Osteocyte (in vitro differentiated cells): ENCODE measurements around the gene PIP4K2A. TPM values are rescaled to one million over a fixed set of nuclear protein-coding genes. Genes with fewer than 3 reads are reported as not detected.
"Not testable (repeated sequence)": the region's sequence is repeated elsewhere in the genome, so short reads cannot be mapped to it uniquely, and the experiment has no call there.

ENCODE experiments used
- DNase-seq: peaks from one replicate; pipeline ENCODE4 v3.0.0; 2021; ENCODE audit warnings: mixed read lengths; ENCODE audit not compliant: unreplicated experiment; ENCODE audit errors: extremely low spot score
- H3K27ac Mint-ChIP-seq: one replicate; pipeline ENCODE4 v1.8.0; 2021; ENCODE audit warnings: mild to moderate bottlenecking, mixed read lengths; ENCODE audit not compliant: unreplicated experiment
- H3K27me3 Mint-ChIP-seq: one replicate; pipeline ENCODE4 v1.8.0; 2021; ENCODE audit warnings: mixed read lengths; ENCODE audit not compliant: unreplicated experiment
- H3K36me3 Mint-ChIP-seq: one replicate; pipeline ENCODE4 v1.8.0; 2021; ENCODE audit warnings: mixed read lengths; ENCODE audit not compliant: unreplicated experiment
- H3K4me1 Mint-ChIP-seq: one replicate; pipeline ENCODE4 v1.8.0; 2021; ENCODE audit warnings: mixed read lengths; ENCODE audit not compliant: unreplicated experiment
- H3K4me3 Mint-ChIP-seq: one replicate; pipeline ENCODE4 v1.8.0; 2021; ENCODE audit warnings: mild to moderate bottlenecking, moderate library complexity, mixed read lengths; ENCODE audit not compliant: unreplicated experiment
- H3K9me3 Mint-ChIP-seq: one replicate; pipeline ENCODE4 v1.8.0; 2021; ENCODE audit warnings: mixed read lengths; ENCODE audit not compliant: unreplicated experiment
- CTCF ChIP-seq: fragments of 200-600 bp; sonication (generic); IDR thresholded peaks from 2 replicates; pipeline ENCODE4 v1.5.0; 2021; ENCODE audit warnings: antibody characterized with exemption, mild to moderate bottlenecking, moderate library complexity
- total RNA-seq: library from RNA; stranded (reverse); gene quantifications from 2 replicates; pipeline ENCODE4 v1.2.1, GENCODE V29; 2021

Gene PIP4K2A
- total RNA-seq, 1 donor from 2014 or later, result 41.1 TPM

GRCh38 chr10:22720667-22721066 lies 6.3 kb upstream of the PIP4K2A start:
- no peaks in the 10 kb centered on the region for H3K36me3 Mint-ChIP-seq
- H3K4me3 Mint-ChIP-seq, result no peak overlapping the region
- H3K4me1 Mint-ChIP-seq, result no peaks in the 10 kb centered on the region
- peaks cover 7% of the 10 kb centered on the region for H3K27me3 Mint-ChIP-seq
- no peaks in the 10 kb centered on the region for H3K9me3 Mint-ChIP-seq
- no peak overlapping the region for H3K27ac Mint-ChIP-seq
- DNase-seq, result no peak
- no peak for TF ChIP-seq CTCF

- TF ChIP-seq CTCF, result no peak
- Mint-ChIP-seq H3K36me3 (no peaks in the 10 kb centered on the region), H3K27me3 (peaks cover 6% of the 10 kb centered on the region), H3K27ac (no peak overlapping the region), H3K4me1 (no peaks in the 10 kb centered on the region), H3K9me3 (no peaks in the 10 kb centered on the region), H3K4me3 (no peak overlapping the region)
- no peak for DNase-seq
Observed at GRCh38 chr10:22719406-22720042, 5.1 kb upstream of the PIP4K2A start.

GRCh38 chr10:22718659-22719058 lies 4.3 kb upstream of the PIP4K2A start:
- DNase-seq, H3K27me3 Mint-ChIP-seq, H3K9me3 Mint-ChIP-seq, H3K27ac Mint-ChIP-seq, H3K4me3 Mint-ChIP-seq, H3K36me3 Mint-ChIP-seq, H3K4me1 Mint-ChIP-seq: not testable (repeated sequence)

GRCh38 chr10:22717728-22718127 lies 3.4 kb upstream of the PIP4K2A start:
- Mint-ChIP-seq H3K4me1 (peaks cover under 1% of the 10 kb centered on the region), H3K4me3 (no peak overlapping the region), H3K27me3 (peaks cover 2% of the 10 kb centered on the region), H3K36me3 (no peaks in the 10 kb centered on the region), H3K27ac (no peak overlapping the region), H3K9me3 (no peaks in the 10 kb centered on the region)
- no peak for DNase-seq
- TF ChIP-seq CTCF, result no peak

- no peak overlapping the region for H3K4me3 Mint-ChIP-seq
Observed at GRCh38 chr10:22716943-22717342, 2.6 kb upstream of the PIP4K2A start.

More at GRCh38 chr10:22716943-22717342, 2.6 kb upstream of the PIP4K2A start:
- H3K4me1 Mint-ChIP-seq, result peaks cover 7% of the 10 kb centered on the region
- no peak for TF ChIP-seq CTCF
- no peak for DNase-seq
- no peak overlapping the region for H3K27ac Mint-ChIP-seq
- no peaks in the 10 kb centered on the region for H3K9me3 Mint-ChIP-seq
- no peaks in the 10 kb centered on the region for H3K36me3 Mint-ChIP-seq
- H3K27me3 Mint-ChIP-seq, result no peaks in the 10 kb centered on the region
